ENCODE measurements around the gene HCK.

DNA sequence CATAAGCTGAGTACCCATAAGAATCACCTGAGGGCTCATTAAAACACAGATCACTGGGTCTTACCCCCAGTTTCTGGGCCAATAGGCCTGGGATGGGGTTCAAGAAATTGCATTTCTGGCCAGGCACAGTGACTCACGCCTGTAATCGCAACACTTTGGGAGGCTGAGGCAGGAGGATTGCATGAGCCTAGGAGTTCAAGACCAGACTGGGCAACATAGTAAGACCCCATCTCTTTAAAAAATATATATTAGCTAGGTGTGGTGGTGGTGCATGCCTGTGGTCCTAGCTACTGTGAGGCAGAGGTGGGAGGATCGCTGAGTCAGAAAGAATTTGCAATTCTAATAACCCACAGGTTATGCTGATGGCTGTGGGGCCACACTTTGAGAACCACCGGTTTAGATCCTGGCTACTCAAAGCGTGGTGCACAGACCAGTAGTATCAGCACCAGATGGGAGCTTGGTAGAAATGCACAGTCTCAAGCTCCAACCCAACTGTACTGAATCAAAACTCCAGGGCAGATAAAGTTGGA, 39.8 kb upstream of the HCK start:
- no peak for TF ChIP-seq POLR2A (IDR thresholded peaks at IDR 0.05)
- TF ChIP-seq, protein P1, sequence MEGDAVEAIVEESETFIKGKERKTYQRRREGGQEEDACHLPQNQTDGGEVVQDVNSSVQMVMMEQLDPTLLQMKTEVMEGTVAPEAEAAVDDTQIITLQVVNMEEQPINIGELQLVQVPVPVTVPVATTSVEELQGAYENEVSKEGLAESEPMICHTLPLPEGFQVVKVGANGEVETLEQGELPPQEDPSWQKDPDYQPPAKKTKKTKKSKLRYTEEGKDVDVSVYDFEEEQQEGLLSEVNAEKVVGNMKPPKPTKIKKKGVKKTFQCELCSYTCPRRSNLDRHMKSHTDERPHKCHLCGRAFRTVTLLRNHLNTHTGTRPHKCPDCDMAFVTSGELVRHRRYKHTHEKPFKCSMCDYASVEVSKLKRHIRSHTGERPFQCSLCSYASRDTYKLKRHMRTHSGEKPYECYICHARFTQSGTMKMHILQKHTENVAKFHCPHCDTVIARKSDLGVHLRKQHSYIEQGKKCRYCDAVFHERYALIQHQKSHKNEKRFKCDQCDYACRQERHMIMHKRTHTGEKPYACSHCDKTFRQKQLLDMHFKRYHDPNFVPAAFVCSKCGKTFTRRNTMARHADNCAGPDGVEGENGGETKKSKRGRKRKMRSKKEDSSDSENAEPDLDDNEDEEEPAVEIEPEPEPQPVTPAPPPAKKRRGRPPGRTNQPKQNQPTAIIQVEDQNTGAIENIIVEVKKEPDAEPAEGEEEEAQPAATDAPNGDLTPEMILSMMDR (IDR thresholded peaks at IDR 0.05), result no peak
- no peak for TF ChIP-seq EP300 (IDR thresholded peaks at IDR 0.05)

All from ovary (tissue), 3 donors.